K562 (cell line): ENCODE measurements around the gene MIDN. TPM values are rescaled to one million over a fixed set of nuclear protein-coding genes. Genes with fewer than 3 reads are reported as not detected.

Source experiments
- ARID4B ChIP-seq: sonication (generic); formaldehyde crosslinking; IDR thresholded peaks from 2 replicates; pipeline ENCODE4 v1.8.0; 2022; ENCODE audit warnings: mild to moderate bottlenecking, missing genetic modification reagents
- ASH1L ChIP-seq: fragments of 450-650 bp; IDR thresholded peaks from 2 replicates; pipeline ENCODE4 v1.6.1; 2018; ENCODE audit warnings: borderline replicate concordance, mild to moderate bottlenecking, low read depth; ENCODE audit not compliant: partially characterized antibody
- CEBPB ChIP-seq: fragments of 450-650 bp; IDR thresholded peaks from 2 replicates; pipeline ENCODE4 v1.6.1; 2016; ENCODE audit warnings: missing genetic modification characterization, missing compliant biosample characterization
- ESRRA ChIP-seq: fragments of 450-650 bp; IDR thresholded peaks from 2 replicates; pipeline ENCODE4 v1.6.1; 2014; ENCODE audit warnings: low read depth, mild to moderate bottlenecking, moderate library complexity, borderline replicate concordance
- HINFP ChIP-seq: fragments of 450-650 bp; conservative IDR thresholded peaks from 2 replicates; pipeline ENCODE4 v1.6.1; 2016; ENCODE audit warnings: missing genetic modification characterization, low read depth, mild to moderate bottlenecking, control low read depth, missing compliant biosample characterization
- MAZ ChIP-seq, 2 experiments: fragments of 450-650 bp in 1 of 2; sonication (generic) in 1 of 2; formaldehyde crosslinking; IDR thresholded peaks in 1 of 2; conservative IDR thresholded peaks in 1 of 2; 2 replicates each; pipeline versions ENCODE4 v1.4.0 to v1.5.0; 2020; ENCODE audit warnings: mild to moderate bottlenecking in 1 of 2, missing genetic modification reagents in 1 of 2
- NR2C2 ChIP-seq, 2 experiments: fragments of 200-800 bp in 1 of 2; sonication (Bioruptor generic) in 1 of 2; sonication (generic) in 1 of 2; formaldehyde crosslinking in 1 of 2; IDR thresholded peaks; 2 replicates each; pipeline versions ENCODE4 v1.6.1 to v1.8.0; 2016 to 2022; ENCODE audit warnings: mild to moderate bottlenecking in 1 of 2, missing compliant biosample characterization in 1 of 2, missing genetic modification characterization in 1 of 2, missing genetic modification reagents in 1 of 2
- PCBP2 ChIP-seq: fragments of 200-400 bp; formaldehyde crosslinking; IDR thresholded peaks from 2 replicates; pipeline ENCODE4 v1.6.1; 2018; ENCODE audit warnings: low read length, low read depth, mild to moderate bottlenecking, moderate library complexity; ENCODE audit not compliant: poor library complexity, severe bottlenecking
- RB1 ChIP-seq: fragments of 450-650 bp; IDR thresholded peaks from 2 replicates; pipeline ENCODE4 v1.6.1; 2017; ENCODE audit warnings: low read depth, mild to moderate bottlenecking
- SMARCA5 ChIP-seq: fragments of 450-650 bp; IDR thresholded peaks from 2 replicates; pipeline ENCODE4 v1.6.1; 2016
- SRF ChIP-seq, 2 experiments: fragments of 250-450, 450-650 bp in 1 of 2; sonication (Bioruptor Pico) in 1 of 2; sonication (generic) in 1 of 2; formaldehyde crosslinking; IDR thresholded peaks; 2 replicates each; pipeline versions ENCODE4 v1.5.0 to v1.5.1; 2020 to 2022; ENCODE audit warnings: mild to moderate bottlenecking in 1 of 2, missing genetic modification reagents in 1 of 2
- TSC22D4 ChIP-seq: fragments of 450-650 bp; IDR thresholded peaks from 2 replicates; pipeline ENCODE4 v1.6.1; 2016; ENCODE audit warnings: missing genetic modification characterization, missing biosample characterization, control low read depth
- XRCC3 ChIP-seq: fragments of 450-650 bp; IDR thresholded peaks from 2 replicates; pipeline ENCODE4 v1.6.1; 2017; ENCODE audit warnings: mild to moderate bottlenecking, moderate library complexity
- ZBTB26 ChIP-seq: fragments of 450-650 bp; formaldehyde crosslinking; IDR thresholded peaks from 2 replicates; pipeline ENCODE4 v1.4.0; 2022; ENCODE audit warnings: missing genetic modification characterization
- ZNF12 ChIP-seq: sonication (generic); formaldehyde crosslinking; IDR thresholded peaks from 2 replicates; pipeline ENCODE4 v1.4.0; 2020; ENCODE audit warnings: mild to moderate bottlenecking, missing genetic modification reagents
- ZNF24 ChIP-seq: fragments of 450-650 bp; IDR thresholded peaks from 2 replicates; pipeline ENCODE4 v1.6.1; 2016
- ZNF398 ChIP-seq: fragments of 250-450 bp; sonication (Bioruptor Pico); IDR thresholded peaks from 2 replicates; pipeline ENCODE4 v1.8.0; 2021; ENCODE audit warnings: moderate library complexity, mild to moderate bottlenecking, inconsistent platforms
- ZNF740 ChIP-seq, 3 experiments: fragments of 200-800 bp in 1 of 3; sonication (Bioruptor generic) in 1 of 3; sonication (generic) in 1 of 3; formaldehyde crosslinking in 1 of 3; IDR thresholded peaks; 2 replicates each; pipeline versions ENCODE4 v1.6.1 to v1.8.0; 2016 to 2022; ENCODE audit warnings: mild to moderate bottlenecking in 2 of 3, missing compliant biosample characterization in 2 of 3, missing genetic modification characterization in 2 of 3, missing genetic modification reagents in 1 of 3
- polyA plus RNA-seq, 8 experiments: library from polyadenylated mRNA; depleted of rRNA in 4 of 8; stranded (reverse) in 5 of 8; unstranded in 3 of 8; fragments of >200 nt; fragmentation: Nextera tagmentation in 2 of 8; fragmentation: Illumina TruSeq in 1 of 8; extraction: Ambion mirVana in 2 of 8; extraction: Trizol in 1 of 8; gene quantifications; 2 replicates each; pipeline versions ENCODE4 v1.2.1 to v1.2.3, GENCODE V29; 2011 to 2014; ENCODE audit warnings: inconsistent platforms in 1 of 8, missing spikeins in 1 of 8
- total RNA-seq, 7 experiments: library from RNA; depleted of rRNA in 6 of 7; stranded (reverse); fragments of >200 nt in 6 of 7; fragmentation: Illumina TruSeq in 2 of 7; extraction: Trizol in 2 of 7; gene quantifications; 2 replicates each; pipeline versions ENCODE4 v1.2.1 to v1.2.3, GENCODE V29; 2011 to 2021; ENCODE audit warnings: low replicate concordance in 1 of 7

Gene MIDN
- total and polyA plus RNA-seq, 9 of the 15 experiments (the other 6 are each of a cell fraction or from before 2014, with no cell fraction given): 0.17 to 120 (median 10.1) TPM

GRCh38 chr19:1261538-1261797, 13.1 kb downstream of the MIDN start (continued):
- TF ChIP-seq ESRRA (no peak), ZNF398 (CRISPR knock-in tag) (no peak), CEBPB (tag) (no peak), PCBP2 (no peak), SRF (CRISPR knock-in tag; IDR thresholded peaks at IDR 0.05) (no peak), ARID4B (CRISPR knock-in tag) (0 out of 2 replicates have a peak, but pooled peaks have one; percentile 35), TSC22D4 (tag) (no peak), ZNF12 (CRISPR knock-in tag) (no peak), NR2C2 (CRISPR knock-in tag; IDR thresholded peaks at IDR 0.05) (no peak), NR2C2 (tag; IDR thresholded peaks at IDR 0.05) (no peak; the same call in 1 of the 2 replicates), ZBTB26 (CRISPR knock-in tag) (no peak), SMARCA5 (no peak), ZNF740 (CRISPR knock-in tag; IDR thresholded peaks at IDR 0.05) (peak; percentile 50; the same call in 1 of the 2 replicates), ZNF740 (tag; IDR thresholded peaks at IDR 0.05) (no peak), HINFP (tag) (no peak), RB1 (no peak), ASH1L (no peak), MAZ (CRISPR knock-in tag; conservative IDR thresholded peaks at IDR 0.05 in 1 of 2, IDR thresholded peaks at IDR 0.05 in 1 of 2) (peak in 1 of 2 experiments; percentile 12; a peak in 1 of 4 replicates), XRCC3 (no peak), ZNF24 (no peak)
